Stimulated activated CD8-positive, alpha-beta memory T cell treated with anti-CD3 and anti-CD28 coated beads, Interleukin-2, amount 100 ng/mL, for 1 hour (primary cell): ENCODE data around the gene BACH2.
"Not testable (repeated sequence)": the region's sequence is repeated elsewhere in the genome, so short reads cannot be mapped to it uniquely, and the experiment has no call there.

Source experiments
- DNase-seq, 2 donors: peaks; one replicate each; pipeline ENCODE4 v3.0.0-alpha.2; 2020; ENCODE audit warnings: low read depth in 2 of 2

Gene BACH2

DNA sequence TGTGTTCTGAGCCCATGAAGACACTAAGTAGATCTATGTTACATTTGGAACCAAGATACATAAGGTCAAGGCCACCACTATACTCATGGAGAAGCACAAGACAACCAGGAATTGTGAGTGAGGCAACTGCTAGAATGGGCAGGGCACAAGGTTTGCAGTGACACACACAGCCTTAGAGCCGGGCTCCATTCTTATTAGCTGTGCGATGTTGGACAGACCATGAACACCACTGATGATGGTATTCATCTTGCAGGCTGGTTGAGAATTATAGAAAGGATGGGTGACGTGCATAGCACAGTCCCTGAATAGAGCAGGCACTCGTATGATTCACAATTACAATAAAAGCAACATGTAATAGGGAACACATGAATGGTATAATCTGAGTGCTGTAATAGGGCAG is 229.9 kb downstream of the BACH2 start:
- DNase-seq, result no peak

DNA sequence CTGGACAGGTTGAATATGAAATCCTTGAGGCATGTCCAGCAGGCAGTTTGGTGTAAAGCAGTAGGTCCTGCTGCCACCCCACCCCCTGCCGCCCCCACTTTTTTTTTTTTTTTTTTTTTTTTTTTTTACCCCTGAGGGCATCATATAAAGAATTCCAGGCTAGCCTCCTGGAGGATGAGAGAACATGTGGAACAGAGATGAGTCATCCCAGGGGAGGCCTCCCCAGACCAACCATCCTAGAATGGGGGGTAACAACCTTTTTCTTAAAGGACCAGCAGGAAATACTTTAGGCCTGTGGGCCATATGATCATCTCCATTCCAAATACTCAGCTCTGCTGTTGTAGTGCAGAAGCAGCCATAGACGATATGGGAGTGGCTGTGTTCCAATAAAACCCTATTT is 231.5 kb downstream of the BACH2 start:
- no peak for DNase-seq

DNA sequence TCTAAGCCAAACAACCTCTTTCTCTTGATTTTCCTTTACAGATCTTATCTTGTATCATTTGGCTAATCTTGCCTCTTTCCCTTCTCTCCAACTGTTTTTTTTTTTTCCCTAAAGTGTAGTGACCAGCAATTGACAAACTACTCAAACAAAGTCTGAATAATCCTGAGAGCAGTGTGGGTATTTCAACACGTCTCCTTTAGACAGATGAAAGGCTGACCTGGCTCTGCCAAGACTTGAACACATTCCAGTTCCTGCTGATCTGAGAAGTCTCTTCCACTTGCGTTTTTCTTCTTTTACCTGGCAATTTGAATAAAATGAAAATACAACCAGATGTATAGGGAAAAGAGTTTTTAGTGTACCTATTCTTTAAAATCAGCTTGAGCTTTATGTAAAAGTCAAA is 234.0 kb downstream of the BACH2 start:
- no peak for DNase-seq

DNA sequence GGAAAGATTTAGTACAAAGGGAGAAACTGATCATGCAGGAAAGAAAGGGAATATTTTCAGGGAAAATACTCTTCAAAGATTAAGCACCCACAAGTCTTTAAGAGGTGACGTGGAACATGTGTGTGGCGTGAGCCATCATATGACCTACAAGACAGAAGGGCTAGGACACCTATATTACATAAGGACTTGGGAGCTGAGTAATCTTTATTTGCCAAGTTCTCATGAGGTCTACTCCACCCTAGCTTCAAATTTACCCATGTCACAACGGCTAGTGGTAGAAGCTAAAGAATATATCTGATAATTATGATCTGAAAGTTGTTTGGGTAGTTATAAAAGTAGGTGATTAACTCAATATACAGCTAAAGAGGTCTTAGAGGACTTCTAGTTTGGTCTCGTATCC is 234.6 kb downstream of the BACH2 start:
- no peak for DNase-seq

DNA sequence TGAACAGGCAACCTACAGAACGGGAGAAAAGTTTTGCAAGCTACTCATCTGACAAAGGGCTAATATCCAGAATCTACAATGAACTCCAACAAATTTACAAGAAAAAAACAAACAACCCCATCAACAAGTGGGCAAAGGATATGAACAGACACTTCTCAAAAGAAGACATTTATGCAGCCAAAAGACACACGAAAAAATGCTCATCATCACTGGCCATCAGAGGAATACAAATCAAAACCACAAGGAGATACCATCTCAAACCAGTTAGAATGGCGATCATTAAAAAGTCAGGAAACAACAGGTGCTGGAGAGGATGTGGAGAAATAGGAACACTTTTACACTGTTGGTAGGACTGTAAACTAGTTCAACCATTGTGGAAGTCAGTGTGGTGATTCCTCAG is 237.5 kb downstream of the BACH2 start:
- DNase-seq, result not testable (repeated sequence)

DNA sequence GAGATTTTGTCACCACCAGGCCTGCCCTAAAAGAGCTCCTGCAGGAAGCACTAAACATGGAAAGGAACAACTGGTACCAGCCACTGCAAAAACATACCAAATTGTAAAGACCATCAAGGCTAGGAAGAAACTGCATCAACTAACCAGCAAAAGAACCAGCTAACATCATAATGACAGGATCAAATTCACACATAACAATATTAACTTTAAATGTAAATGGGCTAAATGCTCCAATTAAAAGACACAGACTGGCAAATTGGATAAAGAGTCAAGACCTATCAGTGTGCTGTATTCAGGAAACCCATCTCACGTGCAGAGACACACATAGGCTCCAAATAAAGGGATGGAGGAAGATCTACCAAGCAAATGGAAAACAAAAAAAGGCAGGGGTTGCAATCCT is 240.7 kb downstream of the BACH2 start:
- not testable (repeated sequence) for DNase-seq

DNA sequence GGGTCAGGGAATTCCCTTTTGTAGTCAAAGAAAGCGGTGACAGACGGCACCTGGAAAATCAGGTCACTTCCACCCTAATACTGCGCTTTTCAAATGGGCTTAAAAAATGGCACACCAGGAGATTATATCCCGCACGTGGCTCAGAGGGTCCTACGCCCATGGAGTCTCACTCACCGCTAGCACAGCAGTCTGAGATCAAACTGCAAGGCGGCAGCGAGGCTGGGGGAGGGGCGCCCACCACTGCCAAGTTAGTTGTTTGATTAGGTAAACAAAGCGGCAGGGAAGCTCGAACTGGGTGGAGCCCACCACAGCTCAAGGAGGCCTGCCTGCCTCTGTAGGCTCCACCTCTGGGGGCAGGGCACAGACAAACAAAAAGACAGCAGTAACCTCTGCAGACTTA is 242.4 kb downstream of the BACH2 start:
- not testable (repeated sequence) for DNase-seq

DNA sequence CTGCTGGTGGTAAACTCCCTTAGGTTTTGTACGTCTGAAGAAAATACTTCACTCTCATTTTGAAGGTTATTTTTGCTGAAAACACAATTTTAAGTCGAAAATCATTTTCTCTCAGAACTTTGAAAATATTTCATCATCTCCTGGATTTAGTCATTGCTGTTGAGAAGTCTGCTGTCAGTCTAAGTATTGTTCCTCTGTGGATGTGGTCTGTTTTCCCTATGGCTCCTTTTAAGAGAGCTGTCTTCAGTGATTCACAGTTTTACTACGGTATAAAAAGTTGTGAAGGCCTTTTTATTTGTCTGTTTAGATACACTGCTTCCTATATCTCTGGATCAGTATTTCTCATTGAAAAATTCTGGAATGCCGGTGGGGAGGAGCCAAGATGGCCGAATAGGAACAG is 243.0 kb downstream of the BACH2 start:
- no peak for DNase-seq

DNA sequence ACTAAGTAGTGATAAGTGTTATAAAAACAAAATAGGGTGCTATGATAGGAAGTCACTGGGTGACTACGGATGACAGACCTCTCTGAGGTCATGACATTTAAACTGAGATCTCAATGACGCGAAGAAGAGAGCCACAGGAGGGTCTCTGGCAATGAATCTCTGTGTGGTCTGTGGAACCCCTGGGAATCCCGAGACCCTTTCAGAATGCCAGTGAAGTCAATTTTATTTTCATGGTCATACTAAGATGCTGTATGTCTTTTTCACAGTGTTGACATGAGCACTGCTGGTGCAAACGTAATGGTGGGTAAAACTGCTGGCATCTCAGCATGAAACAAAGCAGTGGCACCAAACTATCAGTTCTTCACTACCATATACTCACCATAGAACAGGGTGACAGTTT is 247.3 kb downstream of the BACH2 start:
- no peak for DNase-seq

DNA sequence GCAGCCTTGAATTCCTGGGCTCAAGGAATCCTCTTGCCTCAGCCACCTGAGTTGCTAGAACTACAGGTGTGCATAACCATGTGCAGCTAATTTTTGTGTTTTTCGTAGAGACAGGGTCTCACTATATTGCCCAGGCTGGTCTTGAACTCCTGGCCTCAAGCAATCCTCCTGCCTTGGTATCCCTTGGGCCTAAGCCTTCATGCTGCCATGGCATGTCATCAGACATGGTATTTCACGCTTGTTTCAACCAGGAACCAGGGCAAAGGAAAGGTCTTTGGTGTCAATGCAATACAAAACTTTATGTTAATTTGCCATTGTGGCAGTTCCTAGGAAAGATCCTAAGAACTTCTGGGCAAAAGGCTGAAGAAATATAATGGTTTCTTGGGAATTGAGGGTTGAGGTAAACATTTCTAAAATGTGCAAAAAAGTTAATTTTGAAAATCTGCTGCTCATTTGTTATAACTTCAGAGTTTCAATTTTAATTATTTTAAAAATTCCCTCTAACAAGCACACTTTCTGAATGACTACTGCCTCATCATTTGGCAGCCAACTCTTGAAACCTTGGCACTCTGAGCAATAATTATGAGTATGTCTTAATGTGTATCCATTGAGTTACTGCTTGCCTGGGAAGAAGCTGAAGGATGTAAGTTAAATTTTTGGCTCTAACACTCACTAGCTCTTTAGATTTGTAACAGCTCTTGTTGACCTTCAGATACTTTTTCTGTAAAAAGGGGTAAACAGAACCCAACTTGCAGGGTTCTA is 248.3 kb downstream of the BACH2 start:
- DNase-seq, result no peak

DNA sequence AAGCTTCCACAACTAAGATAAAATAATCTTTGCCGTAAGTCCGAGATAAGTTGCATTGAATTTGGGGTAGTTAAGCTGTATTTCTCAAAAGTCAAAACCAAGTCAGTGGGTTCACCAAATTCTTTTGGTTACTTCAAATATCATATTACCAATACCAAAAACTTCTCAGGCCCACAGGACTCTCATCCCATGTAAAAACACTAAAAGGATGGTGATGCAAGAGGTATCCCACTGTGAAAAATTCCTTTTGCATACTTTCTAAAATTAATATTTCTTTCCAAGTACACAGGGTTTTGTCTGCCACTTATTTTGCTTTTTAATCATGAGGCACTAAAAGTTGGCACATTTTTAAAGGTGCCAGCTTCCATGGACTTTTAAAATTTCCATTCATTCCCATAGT is 251.1 kb downstream of the BACH2 start:
- no peak for DNase-seq

DNA sequence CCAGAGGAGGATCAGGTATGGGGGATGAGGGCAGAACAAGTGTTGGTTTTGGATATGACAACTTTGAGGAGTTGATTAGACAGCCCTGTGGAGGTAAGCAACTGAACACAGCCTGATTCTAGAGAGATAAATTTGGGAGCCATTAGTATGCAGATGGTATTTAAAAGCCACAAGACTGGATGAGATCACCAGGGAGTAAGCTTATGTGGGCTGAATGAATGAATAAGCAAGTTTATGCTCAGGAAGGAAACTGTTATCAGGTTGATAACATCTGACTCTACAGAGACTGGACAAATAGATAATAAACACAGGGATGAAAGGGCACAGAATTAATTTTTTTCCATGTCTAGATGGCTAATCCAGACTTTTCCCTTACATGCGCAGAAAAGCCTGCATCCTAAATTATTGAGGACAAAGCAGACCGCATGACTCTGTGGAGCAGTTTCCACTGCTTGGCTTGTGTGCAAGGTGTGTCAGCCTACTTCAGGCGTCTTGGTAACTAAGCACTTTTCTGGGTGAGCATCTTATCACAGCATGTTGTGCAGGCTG is 251.7 kb downstream of the BACH2 start:
- DNase-seq, result no peak

DNA sequence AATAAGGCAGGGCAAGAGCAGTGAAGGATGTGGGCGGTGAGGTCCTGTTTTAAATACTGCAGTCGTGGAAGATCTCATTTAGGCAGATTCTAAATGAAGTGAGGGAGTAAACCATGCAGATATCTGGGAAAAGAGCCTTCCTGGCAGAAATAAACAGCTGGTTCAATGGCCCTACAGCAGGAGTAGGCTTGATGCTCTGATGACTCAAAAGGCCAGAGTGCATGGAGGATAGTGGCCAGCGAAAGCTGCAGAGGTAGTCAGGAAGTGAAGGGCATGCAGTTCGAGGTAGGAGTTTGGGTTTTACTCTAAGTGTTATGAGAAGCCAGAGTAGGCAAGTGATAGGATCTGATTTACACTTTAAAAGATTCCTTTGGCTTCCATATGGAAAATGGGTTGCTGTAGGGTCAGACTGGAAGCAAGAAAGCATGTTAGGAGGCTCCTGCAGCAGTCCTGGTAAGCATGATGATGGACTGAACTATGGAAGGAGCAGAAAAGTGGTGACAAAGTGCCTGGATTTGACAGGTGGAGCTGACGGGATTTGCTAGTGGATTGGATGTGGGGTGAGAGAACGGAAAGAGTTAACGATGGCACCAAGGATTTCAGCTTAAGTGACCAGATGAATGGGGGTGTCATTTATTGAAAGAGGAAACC is 252.3 kb downstream of the BACH2 start:
- no peak for DNase-seq

DNA sequence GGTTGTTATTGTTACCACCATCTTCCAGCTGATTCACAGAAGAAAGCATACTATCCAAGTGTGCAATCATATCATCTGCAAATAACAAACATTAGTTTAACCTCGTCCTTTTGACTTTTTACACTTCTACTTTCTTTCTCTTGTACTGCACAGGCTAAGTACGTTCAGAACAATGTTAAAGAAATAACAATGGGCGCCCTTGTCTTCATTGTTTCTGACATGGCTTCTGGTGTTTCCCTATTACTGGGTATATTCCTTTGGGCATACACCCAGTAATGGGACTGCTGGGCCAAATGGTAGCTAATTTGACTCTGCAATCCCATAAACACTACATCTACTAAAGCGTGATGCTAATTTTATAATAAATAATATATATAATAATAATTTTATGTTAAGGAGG is 255.7 kb downstream of the BACH2 start:
- DNase-seq, result no peak

DNA sequence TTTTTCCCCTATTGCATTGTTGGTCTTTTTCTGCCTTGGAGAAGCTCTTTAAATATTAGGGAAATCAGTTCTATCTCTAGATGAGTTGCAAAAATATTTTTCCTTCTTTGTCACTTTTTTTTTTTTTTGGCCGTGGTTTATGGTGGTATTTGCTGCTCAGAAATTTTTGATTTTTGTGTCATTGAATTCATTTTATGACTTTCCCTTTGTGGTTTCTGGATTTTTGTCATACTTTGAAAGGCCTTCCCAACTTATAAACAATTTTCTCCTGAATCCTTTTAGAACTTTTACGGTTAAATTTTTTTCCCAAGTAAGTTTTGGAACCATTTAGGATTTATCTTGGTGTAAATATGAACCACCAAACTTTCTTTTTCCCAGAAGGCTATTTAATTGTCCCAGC is 256.7 kb downstream of the BACH2 start:
- DNase-seq, result no peak

DNA sequence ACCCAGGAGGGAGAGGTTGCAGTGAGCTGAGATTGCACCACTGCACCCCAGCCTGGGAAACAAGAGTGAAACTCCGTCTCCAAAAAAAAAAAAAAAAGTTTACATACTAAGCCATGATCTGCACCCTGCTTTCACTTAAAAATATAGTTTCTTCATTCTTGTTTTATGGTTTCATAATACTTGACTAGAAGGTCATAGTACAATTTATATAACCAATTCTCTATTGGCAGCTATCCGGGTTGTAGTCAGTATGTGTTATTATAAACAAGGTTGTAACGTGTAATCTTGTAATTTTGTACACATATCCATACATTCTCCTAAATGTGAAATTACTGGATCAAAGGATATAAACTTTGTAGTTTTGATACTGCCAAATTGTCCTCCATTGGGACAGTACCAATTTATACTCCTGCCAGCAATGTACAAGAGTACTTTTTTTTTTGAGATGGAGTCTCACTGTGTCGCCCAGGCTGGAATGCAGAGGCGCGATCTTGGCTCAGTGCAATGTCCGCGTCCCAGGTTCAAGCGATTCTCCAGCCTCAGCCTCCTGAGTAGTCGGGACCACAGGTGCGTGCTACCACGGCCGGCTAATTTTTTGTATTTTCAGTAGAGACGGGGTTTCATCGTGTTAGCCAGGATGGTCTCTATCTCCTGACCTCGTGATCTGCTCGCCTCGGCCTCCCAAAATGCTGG is 257.5 kb downstream of the BACH2 start:
- no peak for DNase-seq

DNA sequence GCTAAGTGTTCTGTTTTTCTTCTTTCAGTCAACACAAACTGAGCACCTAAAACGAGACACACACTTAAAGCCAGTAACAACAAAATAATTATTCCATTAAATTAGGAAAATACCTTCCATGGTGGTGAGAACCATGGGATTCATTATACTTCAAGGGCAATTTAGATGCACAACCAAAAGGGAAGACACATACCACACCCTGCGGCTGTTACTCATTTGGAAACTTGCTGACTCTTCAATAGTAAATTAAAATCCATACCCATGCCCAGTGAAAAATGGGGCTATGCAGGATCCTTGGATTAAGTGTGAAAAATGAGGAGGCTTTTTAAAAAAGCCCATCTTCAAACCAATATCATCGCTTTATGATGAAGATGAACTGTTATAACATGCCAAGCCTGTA is 259.7 kb downstream of the BACH2 start:
- DNase-seq, result no peak

DNA sequence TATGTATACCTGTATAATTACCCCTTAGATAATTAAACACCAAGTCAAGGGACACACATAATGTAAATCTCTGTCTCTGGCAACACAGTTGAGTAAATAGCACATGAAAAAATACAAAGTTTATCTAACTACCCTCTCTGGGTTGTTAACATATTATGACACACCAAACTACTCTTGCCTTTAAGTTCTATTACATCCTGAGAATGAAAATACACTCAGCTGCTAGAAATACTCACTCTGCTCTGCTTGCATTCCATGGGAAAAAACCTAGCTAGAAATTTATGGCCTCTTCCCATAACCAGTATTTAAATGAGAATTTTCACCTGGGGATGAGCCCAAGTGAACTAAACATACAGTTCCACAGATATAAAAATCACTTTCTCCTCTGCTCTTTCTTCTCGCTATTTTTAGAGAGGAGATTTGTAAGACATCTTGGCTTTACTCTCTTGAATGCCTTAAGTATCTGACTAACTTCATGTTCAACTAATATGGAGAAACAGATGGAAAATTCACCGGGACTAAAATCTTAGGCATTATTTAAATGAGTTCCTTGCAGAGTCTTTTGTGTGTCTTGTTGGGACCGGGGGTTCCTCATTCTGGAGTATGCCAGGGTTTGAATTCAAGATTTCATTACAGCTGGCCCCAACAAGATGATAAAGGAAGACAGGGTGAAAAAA is 261.5 kb downstream of the BACH2 start:
- DNase-seq, result no peak

DNA sequence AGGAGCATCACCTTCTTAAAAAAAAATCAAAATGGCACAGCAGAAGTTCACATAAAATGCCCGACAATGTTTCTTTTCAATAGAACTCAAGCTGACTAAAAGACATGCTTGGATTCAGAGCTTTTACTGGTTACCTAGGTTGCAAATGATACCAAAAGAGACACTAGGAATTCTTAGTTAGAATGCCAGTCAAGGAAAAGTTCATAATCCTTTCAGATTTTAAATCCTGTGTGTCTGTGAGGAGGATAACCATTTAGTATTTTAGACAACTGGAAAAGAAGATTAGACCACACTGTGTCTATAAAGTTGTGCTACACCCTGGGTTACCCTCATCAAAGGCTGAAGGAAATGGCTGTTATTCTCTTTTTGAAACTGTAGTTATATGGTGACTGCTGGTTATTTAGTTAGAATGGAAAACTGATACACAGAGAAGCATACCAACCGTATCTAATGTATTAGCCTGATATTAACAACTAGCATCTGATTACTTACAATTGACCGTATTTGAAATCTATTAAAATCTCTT is 262.8 kb downstream of the BACH2 start:
- DNase-seq, result no peak

DNA sequence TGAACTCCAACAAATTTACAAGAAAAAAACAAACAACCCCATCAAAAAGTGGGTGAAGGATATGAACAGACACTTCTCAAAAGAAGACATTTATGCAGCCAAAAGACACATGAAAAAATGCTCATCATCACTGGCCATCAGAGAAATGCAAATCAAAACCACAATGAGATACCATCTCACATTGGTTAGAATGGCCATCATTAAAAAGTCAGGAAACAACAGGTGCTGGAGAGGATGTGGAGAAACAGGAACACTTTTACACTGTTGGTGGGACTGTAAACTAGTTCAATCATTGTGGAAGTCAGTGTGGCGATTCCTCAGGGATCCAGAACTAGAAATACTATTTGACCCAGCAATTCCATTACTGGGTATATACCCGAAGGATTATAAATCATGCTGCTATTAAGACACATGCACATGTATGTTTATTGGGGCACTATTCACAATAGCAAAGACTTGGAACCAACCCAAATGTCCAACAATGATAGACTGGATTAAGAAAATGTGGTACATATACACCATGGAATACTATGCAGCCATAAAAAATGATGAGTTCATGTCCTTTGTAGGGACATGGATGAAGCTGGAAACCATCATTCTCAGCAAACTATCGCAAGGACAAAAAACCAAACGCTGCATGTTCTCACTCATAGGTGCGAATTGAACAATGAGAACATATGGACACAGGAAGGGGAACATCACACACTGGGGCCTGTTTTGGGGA is 264.0 kb downstream of the BACH2 start:
- DNase-seq, result not testable (repeated sequence)

DNA sequence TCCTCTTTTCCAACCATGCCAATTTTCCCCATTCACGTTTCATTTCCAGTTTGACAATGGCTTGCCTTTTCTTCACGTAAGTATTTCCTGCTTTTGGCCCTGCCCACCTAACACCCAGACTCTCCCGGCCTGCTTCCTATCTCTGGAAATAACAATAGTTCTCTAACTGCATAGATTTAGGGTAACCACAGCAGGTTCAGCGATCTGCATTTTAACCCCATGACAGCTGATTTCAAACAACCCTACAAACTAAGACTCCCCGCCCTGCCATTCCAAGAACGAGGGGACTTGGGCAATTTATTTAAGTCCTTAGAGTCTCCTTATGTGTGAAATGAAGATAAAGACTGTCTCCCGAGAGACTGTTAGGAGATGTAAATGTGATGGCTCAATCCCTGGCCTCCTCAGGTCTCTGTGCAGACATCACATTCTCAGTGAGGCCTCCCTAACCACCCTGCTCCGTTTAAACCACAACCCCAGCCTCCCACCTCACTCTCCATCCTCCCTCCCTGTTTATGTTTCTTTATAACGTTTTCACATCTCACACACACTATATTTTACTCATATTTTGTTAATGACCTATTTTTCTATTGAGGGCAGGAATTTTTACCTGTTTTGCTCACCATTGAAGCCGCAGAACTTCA is 267.5 kb downstream of the BACH2 start:
- DNase-seq, result no peak
